NCI-H748 (cell line): ENCODE results near the gene SYNPR.
A peak's percentile ranks its signal among the peaks of the same experiment; 100 is the strongest.
"Not testable (repeated sequence)": the region's sequence is repeated elsewhere in the genome, so short reads cannot be mapped to it uniquely, and the experiment has no call there.

Experiments used
- DNase-seq: peaks from one replicate; lab custom pipeline; 2025; ENCODE audit not compliant: unreplicated experiment; lab: John Stamatoyannopoulos, UW

SYNPR gene

GRCh38 chr3:63278171-63279004 is at the start of gene SYNPR:
Gene SYNPR (plus strand): TSS chr3:63278308.
- DNase-seq, result peak; percentile 58

- peak; percentile 83 for DNase-seq
Observed at GRCh38 chr3:63228677-63229076, 49.4 kb upstream of the SYNPR start.

- DNase-seq, result no peak
Observed at GRCh38 chr3:63230146-63230545, 48.0 kb upstream of the SYNPR start.

GRCh38 chr3:63231643-63232042 is 46.5 kb upstream of the SYNPR start:
- DNase-seq, result no peak

- DNase-seq, result peak; percentile 15
Observed at GRCh38 chr3:63232764-63233396, 45.2 kb upstream of the SYNPR start.

GRCh38 chr3:63240381-63240902 is 37.7 kb upstream of the SYNPR start:
- DNase-seq, result no peak

GRCh38 chr3:63242124-63242523 is 36.0 kb upstream of the SYNPR start:
- no peak for DNase-seq

GRCh38 chr3:63244486-63244885 is 33.6 kb upstream of the SYNPR start:
- DNase-seq, result no peak

GRCh38 chr3:63245726-63246241 is 32.3 kb upstream of the SYNPR start:
- peak; percentile 8 for DNase-seq

- no peak for DNase-seq
Observed at GRCh38 chr3:63248015-63248414, 30.1 kb upstream of the SYNPR start.

- DNase-seq, result peak; percentile 60
Observed at GRCh38 chr3:63251499-63251898, 26.6 kb upstream of the SYNPR start.

- DNase-seq, result not testable (repeated sequence)
Observed at GRCh38 chr3:63255819-63256218, 22.3 kb upstream of the SYNPR start.

GRCh38 chr3:63264716-63265115 is 13.4 kb upstream of the SYNPR start:
- DNase-seq, result no peak

GRCh38 chr3:63274359-63274758 is 3.7 kb upstream of the SYNPR start:
- DNase-seq, result no peak

GRCh38 chr3:63279005-63279841 is 1.1 kb downstream of the SYNPR start:
- DNase-seq, result peak; percentile 57

GRCh38 chr3:63287610-63288009 is 9.5 kb downstream of the SYNPR start:
- DNase-seq, result no peak

GRCh38 chr3:63290686-63291085 is 12.6 kb downstream of the SYNPR start:
- no peak for DNase-seq

- no peak for DNase-seq
Observed at GRCh38 chr3:63294332-63294731, 16.2 kb downstream of the SYNPR start.

- DNase-seq, result no peak
Observed at GRCh38 chr3:63295356-63295755, 17.2 kb downstream of the SYNPR start.

- no peak for DNase-seq
Observed at GRCh38 chr3:63295806-63296205, 17.7 kb downstream of the SYNPR start.

- no peak for DNase-seq
Observed at GRCh38 chr3:63296249-63296648, 18.1 kb downstream of the SYNPR start.
